IPS DF 6.9 (cell line): Measurements from ENCODE around the gene NAGS.

ENCODE experiments used
- DNase-seq: peaks from one replicate; pipeline ENCODE4 v3.0.0-alpha.2; 2013; ENCODE audit warnings: low read depth, low spot score
- H3K27ac ChIP-seq: one replicate; pipeline ENCODE4 v1.5.1; 2013; ENCODE audit warnings: low read length, control low read depth
- H3K27me3 ChIP-seq: 2 replicates; pipeline ENCODE4 v1.6.1; 2013; ENCODE audit warnings: mild to moderate bottlenecking, low read length; ENCODE audit not compliant: control insufficient read depth, insufficient read depth
- H3K36me3 ChIP-seq: 2 replicates; pipeline ENCODE4 v1.6.1; 2013; ENCODE audit warnings: low read length; ENCODE audit not compliant: control insufficient read depth, insufficient read depth
- H3K4me1 ChIP-seq: 2 replicates; pipeline ENCODE4 v1.6.1; 2013; ENCODE audit warnings: low read length; ENCODE audit not compliant: control insufficient read depth, insufficient read depth
- H3K4me3 ChIP-seq: 2 replicates; pipeline ENCODE4 v1.5.1; 2013; ENCODE audit warnings: mild to moderate bottlenecking, low read length
- H3K9me3 ChIP-seq: 2 replicates; pipeline ENCODE4 v1.6.1; 2013; ENCODE audit warnings: low read length, inconsistent platforms; ENCODE audit not compliant: control insufficient read depth, insufficient read depth
- WGBS: extraction: QIAGEN DNeasy Blood & Tissue Kit; methylation state at CpG from one replicate; pipeline ENCODE4 v1.1.7; 2013; ENCODE audit warnings: mixed read lengths, missing lambda C conversion rate; ENCODE audit not compliant: insufficient read length, insufficient coverage; 5-methylcytosine and 5-hydroxymethylcytosine counted together

NAGS gene

DNA sequence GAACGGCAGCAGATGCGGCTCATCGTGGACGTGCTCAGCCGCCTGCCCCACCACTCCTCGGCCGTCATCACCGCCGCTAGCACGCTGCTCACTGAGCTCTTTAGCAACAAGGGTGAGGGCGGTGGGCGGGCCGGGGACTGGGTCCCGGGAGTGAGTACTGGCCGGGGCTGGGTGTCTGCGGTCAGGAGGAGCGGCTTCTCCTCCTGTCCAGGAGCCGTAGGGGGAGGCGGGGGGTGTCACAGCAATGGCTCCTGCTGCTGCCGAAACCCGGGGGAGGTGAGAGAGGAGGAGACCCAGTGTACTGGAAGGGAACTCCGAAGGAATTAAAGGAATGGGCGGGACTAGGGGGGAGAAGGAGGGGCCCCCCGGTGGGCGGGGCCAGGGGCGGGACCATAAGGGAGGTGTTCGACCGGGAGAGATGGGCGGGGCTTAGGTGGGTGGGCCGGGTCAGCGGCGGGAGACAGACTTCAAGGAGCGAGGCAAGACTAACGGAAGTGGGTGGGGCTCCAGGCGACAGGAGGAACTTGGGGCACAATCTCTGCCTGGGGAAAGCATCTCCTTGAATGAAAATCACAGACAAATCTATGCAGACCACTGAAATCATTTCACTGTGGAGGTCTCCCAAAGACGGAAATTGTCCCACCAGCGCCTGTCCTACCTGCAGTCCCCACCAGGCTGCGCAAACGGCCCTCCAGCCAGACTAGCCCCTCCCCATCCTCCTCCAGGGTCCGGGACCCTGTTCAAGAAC, 2.4 kb downstream of the NAGS start:
- Histone ChIP-seq H3K4me3 (peak overlapping the region; percentile 88; the same call in 1 of the 2 replicates), H3K9me3 (no peaks in the 10 kb centered on the region), H3K27ac (no peak overlapping the region), H3K27me3 (peaks cover 5% of the 10 kb centered on the region; the same call in 1 of the 2 replicates), H3K4me1 (peaks cover 5% of the 10 kb centered on the region), H3K36me3 (peaks cover under 1% of the 10 kb centered on the region; the same call in 1 of the 2 replicates)
- WGBS, result no CpG with 5 or more reads among the region's 40 CpGs
- DNase-seq, result peak; percentile 85

DNA sequence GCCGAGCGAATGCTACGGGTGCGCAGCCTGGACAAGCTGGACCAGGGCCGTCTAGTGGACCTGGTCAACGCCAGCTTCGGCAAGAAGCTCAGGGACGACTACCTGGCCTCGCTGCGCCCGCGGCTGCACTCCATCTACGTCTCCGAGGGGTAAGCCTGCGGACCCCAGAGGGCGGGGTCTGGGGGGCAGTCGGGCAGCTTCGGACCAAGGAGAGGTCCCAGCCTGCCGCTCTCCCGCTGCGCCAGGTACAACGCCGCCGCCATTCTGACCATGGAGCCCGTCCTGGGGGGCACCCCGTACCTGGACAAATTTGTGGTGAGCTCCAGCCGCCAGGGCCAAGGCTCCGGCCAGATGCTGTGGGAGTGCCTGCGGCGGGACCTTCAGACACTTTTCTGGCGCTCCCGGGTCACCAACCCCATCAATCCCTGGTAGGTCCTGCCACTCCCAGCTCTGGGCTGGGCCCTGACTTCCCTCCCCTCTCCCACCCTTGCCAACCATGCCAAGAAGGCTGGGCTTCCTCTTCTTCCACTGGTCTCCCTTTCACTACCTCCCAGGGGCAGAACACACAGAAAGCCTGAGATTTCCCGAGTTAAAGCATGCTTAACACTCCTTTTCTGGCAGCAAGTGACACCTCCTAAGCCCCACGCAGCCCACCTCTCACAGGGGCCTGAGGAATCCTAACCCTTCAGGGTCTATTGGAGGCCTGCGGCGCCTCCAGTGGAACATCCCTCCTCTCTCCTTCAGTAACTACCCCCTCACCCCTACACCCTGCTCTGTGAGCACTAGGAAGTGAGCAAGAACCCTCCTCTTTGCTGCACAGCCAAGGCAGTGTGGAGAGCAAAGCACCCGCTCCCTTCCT, 3.2 kb downstream of the NAGS start:
- H3K27ac ChIP-seq, result no peak overlapping the region
- no peak for DNase-seq

DNA sequence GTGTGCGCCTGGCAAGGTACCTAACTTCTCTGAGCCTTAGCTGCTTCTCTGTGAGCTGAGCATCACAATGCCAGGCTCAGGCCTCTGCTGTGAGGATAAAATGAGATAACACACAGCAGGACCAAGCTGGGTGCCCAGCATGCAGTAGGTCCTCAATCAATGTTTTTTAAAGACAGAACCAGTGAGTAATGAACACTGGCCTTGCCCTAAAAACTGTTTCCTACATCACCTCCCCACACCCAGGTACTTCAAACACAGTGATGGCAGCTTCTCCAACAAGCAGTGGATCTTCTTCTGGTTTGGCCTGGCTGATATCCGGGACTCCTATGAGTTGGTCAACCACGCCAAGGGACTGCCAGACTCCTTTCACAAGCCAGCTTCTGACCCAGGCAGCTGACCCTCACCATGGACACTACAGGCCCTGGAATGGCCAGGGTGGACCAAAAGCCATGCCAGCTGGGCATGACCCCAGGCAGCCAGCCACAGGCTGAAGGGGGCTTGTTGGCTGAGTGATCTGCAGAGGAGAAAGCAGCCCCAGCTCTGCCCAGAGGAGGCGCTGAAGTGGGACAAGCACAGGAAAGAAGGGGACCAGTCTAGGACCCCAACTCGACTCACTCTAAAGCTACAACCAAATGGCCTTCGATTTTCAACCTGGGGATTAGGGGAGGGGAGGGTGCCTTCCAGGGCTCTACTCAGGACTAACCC, 3.9 kb downstream of the NAGS start:
- DNase-seq, result no peak
- H3K27ac ChIP-seq, result no peak overlapping the region
- peaks cover 4% of the 10 kb centered on the region; the same call in 1 of the 2 replicates for H3K36me3 ChIP-seq
- H3K4me1 ChIP-seq, result peaks cover 5% of the 10 kb centered on the region
- H3K9me3 ChIP-seq, result no peaks in the 10 kb centered on the region
- peaks cover 5% of the 10 kb centered on the region; the same call in 1 of the 2 replicates for H3K27me3 ChIP-seq
- no peak overlapping the region for H3K4me3 ChIP-seq
- WGBS, result no CpG with 5 or more reads among the region's 6 CpGs

More for the DNA sequence above, 3.2 kb downstream of the NAGS start:
- H3K4me1 ChIP-seq, result peaks cover 5% of the 10 kb centered on the region
- peaks cover 5% of the 10 kb centered on the region; the same call in 1 of the 2 replicates for H3K27me3 ChIP-seq
- H3K4me3 ChIP-seq, result peak overlapping the region; percentile 88
- no CpG with 5 or more reads among the region's 37 CpGs for WGBS
- H3K9me3 ChIP-seq, result no peaks in the 10 kb centered on the region
- H3K36me3 ChIP-seq, result peaks cover 4% of the 10 kb centered on the region; the same call in 1 of the 2 replicates

DNA sequence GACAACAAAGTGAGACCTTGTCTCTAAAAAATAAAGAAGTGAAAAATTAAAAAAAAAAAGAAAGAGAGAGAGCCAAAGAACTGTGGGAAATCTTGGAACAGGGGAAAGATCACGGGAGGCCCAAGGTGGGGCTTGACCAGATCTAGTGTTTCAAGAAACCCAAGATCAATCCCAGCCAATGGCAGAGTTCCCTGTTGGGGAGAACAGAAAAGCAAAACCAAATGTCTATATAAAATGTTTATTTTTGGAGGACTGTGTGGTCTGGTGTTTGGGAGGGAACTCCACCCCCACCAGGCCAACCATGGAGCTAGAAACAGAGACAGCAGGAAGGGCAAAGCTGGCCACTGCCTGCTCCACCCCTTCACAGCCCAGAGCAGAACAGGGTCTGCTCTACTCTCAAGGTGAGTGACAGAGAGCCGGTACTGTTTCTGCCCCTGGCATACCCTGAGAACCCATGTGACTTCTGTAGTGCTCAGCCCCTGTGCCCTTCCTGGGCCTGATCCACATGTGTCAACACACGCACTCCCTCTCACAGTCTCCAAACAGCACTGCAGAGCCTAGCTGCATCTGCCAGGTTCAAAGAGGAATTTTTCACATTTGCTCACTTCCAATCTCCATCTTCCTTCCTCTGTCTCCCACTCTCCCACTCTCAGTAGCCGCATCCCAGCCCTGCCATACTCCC, 6.7 kb downstream of the NAGS start:
- no peak overlapping the region for H3K27ac ChIP-seq
- DNase-seq, result no peak
- WGBS, result no CpG with 5 or more reads among the region's 4 CpGs
- H3K9me3 ChIP-seq, result no peaks in the 10 kb centered on the region
- H3K4me1 ChIP-seq, result no peaks in the 10 kb centered on the region
- no peak overlapping the region for H3K4me3 ChIP-seq
- no peaks in the 10 kb centered on the region for H3K27me3 ChIP-seq
- peaks cover 4% of the 10 kb centered on the region; the same call in 1 of the 2 replicates for H3K36me3 ChIP-seq

DNA sequence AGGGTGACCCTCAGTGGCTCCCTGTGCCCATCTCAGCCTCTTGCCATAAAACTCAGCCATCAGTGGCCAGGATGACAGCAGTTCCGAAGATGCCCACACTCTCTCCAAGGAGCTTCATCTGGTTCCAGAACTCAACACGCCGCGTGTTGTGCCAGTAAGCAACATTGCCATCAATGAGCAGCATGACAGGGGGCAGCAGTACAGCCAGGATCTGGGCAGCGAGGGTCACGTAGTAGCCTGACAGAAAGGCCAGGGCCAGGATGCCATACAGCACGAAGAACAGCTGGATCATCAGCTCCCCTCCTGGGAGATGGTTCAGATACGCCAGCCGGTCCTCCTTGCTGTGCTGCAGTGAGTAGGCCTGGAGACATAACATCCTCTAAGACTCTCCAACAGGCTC, 7.5 kb downstream of the NAGS start:
- no peaks in the 10 kb centered on the region for H3K4me1 ChIP-seq
- WGBS, result no CpG with 5 or more reads among the region's 9 CpGs
- no peaks in the 10 kb centered on the region for H3K9me3 ChIP-seq
- DNase-seq, result no peak
- no peak overlapping the region for H3K4me3 ChIP-seq
- H3K36me3 ChIP-seq, result peaks cover 4% of the 10 kb centered on the region; the same call in 1 of the 2 replicates
- H3K27ac ChIP-seq, result no peak overlapping the region
- H3K27me3 ChIP-seq, result no peaks in the 10 kb centered on the region

DNA sequence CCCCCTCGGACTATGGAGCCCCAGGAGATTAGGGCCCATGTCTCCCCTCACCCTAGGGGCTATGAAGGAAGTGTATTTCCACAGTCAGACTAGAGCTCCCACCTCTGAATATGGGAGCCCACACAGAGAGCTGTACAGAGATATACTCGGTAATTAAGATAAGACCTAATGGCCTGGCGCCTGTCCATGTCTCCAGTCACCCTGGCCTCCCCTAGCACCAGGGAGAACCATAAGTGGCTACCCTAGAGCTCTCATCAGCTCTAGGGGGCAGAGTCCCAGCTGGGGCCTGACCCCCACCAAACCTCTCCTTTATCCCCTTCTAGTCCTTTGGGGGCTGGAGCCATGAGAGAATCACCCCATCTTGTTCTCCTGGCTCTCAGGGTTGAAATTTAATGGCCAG, 8.0 kb downstream of the NAGS start:
- H3K4me1 ChIP-seq, result no peaks in the 10 kb centered on the region

DNA sequence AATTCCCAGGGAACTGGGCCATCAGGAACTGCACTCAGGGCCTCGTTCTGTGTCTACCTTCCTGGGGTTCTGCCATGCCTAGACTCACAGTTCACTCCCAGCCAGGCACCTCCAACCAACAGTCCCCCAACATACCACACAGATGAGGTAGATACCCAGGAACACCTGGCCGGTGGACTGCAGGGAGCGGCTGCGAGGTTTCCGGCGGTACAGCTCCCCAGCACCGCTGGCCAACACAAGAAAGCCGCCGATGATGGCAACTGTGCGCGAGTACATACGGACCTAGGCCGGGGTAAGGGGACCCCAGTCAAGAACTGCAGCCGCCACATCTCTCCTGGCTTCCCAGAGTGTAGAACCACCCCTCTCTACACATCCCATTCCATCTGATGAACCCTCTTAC, 8.5 kb downstream of the NAGS start:
- no peaks in the 10 kb centered on the region for H3K9me3 ChIP-seq
- DNase-seq, result no peak
- no peaks in the 10 kb centered on the region for H3K27me3 ChIP-seq
- no peak overlapping the region for H3K4me3 ChIP-seq
- H3K36me3 ChIP-seq, result peaks cover 4% of the 10 kb centered on the region; the same call in 1 of the 2 replicates
- H3K27ac ChIP-seq, result no peak overlapping the region
- no CpG with 5 or more reads among the region's 14 CpGs for WGBS
- no peaks in the 10 kb centered on the region for H3K4me1 ChIP-seq

More for the DNA sequence above, 8.0 kb downstream of the NAGS start:
- Histone ChIP-seq H3K9me3 (no peaks in the 10 kb centered on the region), H3K27me3 (no peaks in the 10 kb centered on the region), H3K36me3 (peaks cover 4% of the 10 kb centered on the region; the same call in 1 of the 2 replicates), H3K27ac (no peak overlapping the region), H3K4me3 (no peak overlapping the region)
- DNase-seq, result no peak
- WGBS, result no CpG with 5 or more reads among the region's 3 CpGs

DNA sequence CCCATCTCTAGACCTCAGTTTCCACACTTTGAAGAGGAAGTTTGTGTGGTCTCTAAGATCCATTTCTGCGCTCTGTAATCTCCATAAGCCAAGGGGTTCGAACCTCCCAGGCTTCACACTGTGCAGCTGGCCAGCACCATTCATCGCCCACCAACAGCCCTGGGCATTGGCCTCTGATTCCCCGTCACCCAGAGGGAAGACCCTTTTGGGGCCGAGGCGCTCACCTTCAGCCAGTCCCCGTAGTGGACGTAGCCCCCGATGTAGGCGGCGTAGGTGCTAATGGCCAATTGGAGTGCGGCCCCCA, 9.7 kb downstream of the NAGS start:
- WGBS, result no CpG with 5 or more reads among the region's 12 CpGs
- Histone ChIP-seq H3K4me1 (no peaks in the 10 kb centered on the region), H3K36me3 (peaks cover 4% of the 10 kb centered on the region; the same call in 1 of the 2 replicates), H3K9me3 (no peaks in the 10 kb centered on the region), H3K27ac (no peak overlapping the region), H3K4me3 (peak overlapping the region; percentile 85), H3K27me3 (no peaks in the 10 kb centered on the region)
- DNase-seq, result no peak

DNA sequence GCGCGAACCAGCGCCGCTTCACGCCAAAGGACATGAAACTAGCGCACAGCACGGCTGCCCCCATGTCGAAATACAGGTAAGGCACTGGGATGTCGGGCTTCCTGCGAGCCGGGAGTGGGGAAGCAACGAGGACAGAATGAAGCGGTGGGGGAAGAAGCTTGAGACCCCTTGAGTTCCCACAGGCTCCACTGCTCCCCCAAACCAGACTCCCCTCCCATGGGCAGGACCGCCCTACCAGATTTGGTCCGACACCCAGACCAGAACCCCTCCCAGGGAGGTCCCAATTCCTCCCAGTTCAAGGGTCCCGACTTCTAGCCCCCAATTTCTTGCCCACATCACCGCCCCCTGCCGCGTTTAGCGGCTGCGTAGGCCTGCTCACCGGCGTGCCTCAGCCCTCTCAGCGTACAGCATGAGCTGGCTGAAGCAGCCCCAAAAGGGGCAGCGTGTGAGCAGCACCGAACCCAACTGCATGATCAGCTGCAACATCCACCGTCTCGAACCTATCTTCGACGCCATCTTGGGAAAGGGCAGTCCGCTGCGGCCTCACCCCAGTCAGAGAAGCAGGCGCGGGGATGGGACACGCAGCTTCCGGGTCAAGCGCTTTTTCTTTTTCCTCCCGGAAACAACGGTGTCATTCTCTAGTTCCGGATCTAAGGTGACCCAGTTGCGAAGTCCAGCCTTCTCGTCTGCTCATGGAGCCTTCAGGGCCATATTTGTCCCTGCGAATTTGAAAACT, 10.2 kb downstream of the NAGS start, which contains the start of gene TMEM101:
Gene TMEM101 (minus strand): TSS at position 527 of the 736 bp plus-strand sequence. CDS start 11 bp downstream, at position 516.
- no peak within 1 kb of the TSS for H3K27ac ChIP-seq
- peaks cover 4% of the 10 kb centered on the region; the same call in 1 of the 2 replicates for H3K36me3 ChIP-seq
- H3K27me3 ChIP-seq, result no peaks in the 10 kb centered on the region
- no peaks in the 10 kb centered on the region for H3K9me3 ChIP-seq
- no peaks in the 10 kb centered on the region for H3K4me1 ChIP-seq
- no peak for DNase-seq
- H3K4me3 ChIP-seq, result peak within 1 kb of the TSS; percentile 85
- WGBS, result no CpG with 5 or more reads among the region's 43 CpGs
